Liver (tissue), 9 donors: ENCODE measurements around the gene C1orf21. TPM values are rescaled to one million over a fixed set of nuclear protein-coding genes. Genes with fewer than 3 reads are reported as not detected.

Source experiments
- DNase-seq: peaks from one replicate; pipeline ENCODE4 v3.0.0-alpha.2; 2017; ENCODE audit warnings: low spot score
- H3K27ac ChIP-seq, 2 donors: one replicate each; pipeline ENCODE4 v1.7.0; 2013; ENCODE audit warnings: inconsistent platforms in 2 of 2, low read length in 2 of 2, control low read depth in 1 of 2, low read depth in 1 of 2, mild to moderate bottlenecking in 1 of 2
- H3K27me3 ChIP-seq, 4 donors: one replicate each; pipeline versions ENCODE4 v1.6.1 to v1.7.0; 2013; ENCODE audit warnings: low read length in 3 of 4, inconsistent platforms in 1 of 4, mild to moderate bottlenecking in 1 of 4, moderate library complexity in 1 of 4; ENCODE audit not compliant: control insufficient read depth in 4 of 4, insufficient read depth in 4 of 4
- H3K36me3 ChIP-seq, 4 donors: one replicate each; pipeline versions ENCODE4 v1.6.1 to v1.7.0; 2013; ENCODE audit warnings: low read length in 3 of 4, mild to moderate bottlenecking in 3 of 4, low read depth in 1 of 4, moderate library complexity in 1 of 4; ENCODE audit not compliant: control insufficient read depth in 4 of 4, insufficient read depth in 3 of 4
- H3K4me1 ChIP-seq, 4 donors: one replicate each; pipeline versions ENCODE4 v1.6.1 to v1.7.0; 2013; ENCODE audit warnings: low read length in 3 of 4, mild to moderate bottlenecking in 3 of 4, moderate library complexity in 1 of 4; ENCODE audit not compliant: control insufficient read depth in 4 of 4, insufficient read depth in 4 of 4
- H3K4me3 ChIP-seq, 3 donors: one replicate each; pipeline versions ENCODE4 v1.6.1 to v1.7.0; 2013; ENCODE audit warnings: low read length in 3 of 3, control low read depth in 1 of 3, low read depth in 1 of 3, mild to moderate bottlenecking in 1 of 3
- H3K9ac ChIP-seq, 2 donors: one replicate each; pipeline ENCODE4 v1.7.0; 2013; ENCODE audit warnings: low read length in 2 of 2, mild to moderate bottlenecking in 2 of 2, moderate library complexity in 2 of 2, control low read depth in 1 of 2, low read depth in 1 of 2
- H3K9me3 ChIP-seq, 4 donors: one replicate each; pipeline versions ENCODE4 v1.6.1 to v1.7.0; 2013; ENCODE audit warnings: low read length in 3 of 4; ENCODE audit not compliant: control insufficient read depth in 4 of 4
- CTCF ChIP-seq: fragments of 150-350 bp; IDR thresholded peaks from 2 replicates; pipeline ENCODE4 v1.5.1; 2017; ENCODE audit warnings: improper control_type of control experiment, low read depth, low read length; ENCODE audit not compliant: missing input control
- EGR1 ChIP-seq, 2 donors: IDR thresholded peaks; 2 replicates each; pipeline ENCODE4 v1.6.1; 2016 to 2018; ENCODE audit warnings: antibody characterized with exemption in 2 of 2, low read depth in 2 of 2
- FOXA1 ChIP-seq: IDR thresholded peaks from 2 replicates; pipeline ENCODE4 v1.6.1; 2016; ENCODE audit warnings: antibody characterized with exemption
- FOXA2 ChIP-seq: IDR thresholded peaks from 2 replicates; pipeline ENCODE4 v1.6.1; 2016; ENCODE audit warnings: antibody characterized with exemption
- GABPA ChIP-seq, 2 donors: IDR thresholded peaks in 1 of 2; conservative IDR thresholded peaks in 1 of 2; 2 replicates each; pipeline ENCODE4 v1.6.1; 2016; ENCODE audit warnings: antibody characterized with exemption in 2 of 2, mild to moderate bottlenecking in 1 of 2, moderate library complexity in 1 of 2
- HNF4A ChIP-seq, 2 donors: conservative IDR thresholded peaks; 2 replicates each; pipeline ENCODE4 v1.6.1; 2016; ENCODE audit warnings: antibody characterized with exemption in 2 of 2, mild to moderate bottlenecking in 2 of 2
- JUND ChIP-seq, 2 donors: IDR thresholded peaks; 2 replicates each; pipeline ENCODE4 v1.6.1; 2016; ENCODE audit warnings: antibody characterized with exemption in 2 of 2
- NR2F2 ChIP-seq: IDR thresholded peaks from 2 replicates; pipeline ENCODE4 v1.6.1; 2016; ENCODE audit warnings: antibody characterized with exemption
- RAD21 ChIP-seq, 2 donors: IDR thresholded peaks; 2 replicates each; pipeline ENCODE4 v1.6.1; 2016; ENCODE audit warnings: antibody characterized with exemption in 2 of 2, mild to moderate bottlenecking in 2 of 2
- REST ChIP-seq: IDR thresholded peaks from 2 replicates; pipeline ENCODE4 v1.6.1; 2016; ENCODE audit warnings: antibody characterized with exemption, mild to moderate bottlenecking
- RXRA ChIP-seq, 2 donors: IDR thresholded peaks; 2 replicates each; pipeline ENCODE4 v1.6.1; 2017 to 2018; ENCODE audit warnings: antibody characterized with exemption in 2 of 2, mild to moderate bottlenecking in 1 of 2
- SP1 ChIP-seq: IDR thresholded peaks from 2 replicates; pipeline ENCODE4 v1.6.1; 2018; ENCODE audit warnings: antibody characterized with exemption, mild to moderate bottlenecking
- TAF1 ChIP-seq: conservative IDR thresholded peaks from 2 replicates; pipeline ENCODE4 v1.6.1; 2016; ENCODE audit warnings: antibody characterized with exemption, mild to moderate bottlenecking
- YY1 ChIP-seq: IDR thresholded peaks from 2 replicates; pipeline ENCODE4 v1.6.1; 2016; ENCODE audit warnings: antibody characterized with exemption, mild to moderate bottlenecking
- ZBTB33 ChIP-seq: IDR thresholded peaks from 2 replicates; pipeline ENCODE4 v1.6.1; 2016; ENCODE audit warnings: antibody characterized with exemption
- WGBS: extraction: QIAGEN DNeasy Blood & Tissue Kit; methylation state at CpG from one replicate; pipeline ENCODE4 v1.1.7; 2013; 5-methylcytosine and 5-hydroxymethylcytosine counted together
- polyA plus RNA-seq, 2 donors: library from polyadenylated mRNA; stranded (reverse) in 1 of 2; unstranded in 1 of 2; fragments of 200-250 nt in 1 of 2; fragments of >200 nt in 1 of 2; fragmentation: Nextera tagmentation in 1 of 2; extraction: Ambion mirVana in 1 of 2; gene quantifications; one replicate each; pipeline versions ENCODE4 v1.2.1 to v1.2.3, GENCODE V29; 2013 to 2015
- total RNA-seq, 2 donors: library from RNA; depleted of rRNA; stranded (reverse); fragments of >200 nt; gene quantifications; one replicate each; pipeline ENCODE4 v1.2.3, GENCODE V29; 2014
- TF ChIP-seq, protein P1 (sequence below): IDR thresholded peaks from 2 replicates; pipeline ENCODE4 v1.6.1; 2016; ENCODE audit warnings: antibody characterized with exemption
- TF ChIP-seq, protein P2 (sequence below): IDR thresholded peaks from 2 replicates; pipeline ENCODE4 v1.6.1; 2016; ENCODE audit warnings: antibody characterized with exemption
- donor health status: healthy.
- donor health status: healthy.
- donor health status: healthy.
- donor health status: healthy.
- donor health status: healthy.

The C1orf21 gene
- total and polyA plus RNA-seq, 4 donors = 2.3 to 21.3 (median 13.4) TPM

- H3K36me3 ChIP-seq = no peaks in the 10 kb centered on the region
- H3K4me1 ChIP-seq = peaks cover 0 to 16% (median 10%) of the 10 kb centered on the region in 4 donors
- H3K27me3 ChIP-seq = no peaks in the 10 kb centered on the region
- no peak for TF ChIP-seq SP1
- no peak for TF ChIP-seq CTCF
- no peak for TF ChIP-seq HNF4A (conservative IDR thresholded peaks at IDR 0.05)
- no peak for TF ChIP-seq JUND (IDR thresholded peaks at IDR 0.05)
- no peak for TF ChIP-seq RAD21 (IDR thresholded peaks at IDR 0.05)
- no peak for TF ChIP-seq YY1
- TF ChIP-seq GABPA (IDR thresholded peaks at IDR 0.05 in 1 of 2, conservative IDR thresholded peaks at IDR 0.05 in 1 of 2) = no peak
- TF ChIP-seq, protein P1, sequence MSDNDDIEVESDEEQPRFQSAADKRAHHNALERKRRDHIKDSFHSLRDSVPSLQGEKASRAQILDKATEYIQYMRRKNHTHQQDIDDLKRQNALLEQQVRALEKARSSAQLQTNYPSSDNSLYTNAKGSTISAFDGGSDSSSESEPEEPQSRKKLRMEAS = no peak
- no peak for TF ChIP-seq RXRA (IDR thresholded peaks at IDR 0.05)
- no peak for TF ChIP-seq NR2F2
- no peak for TF ChIP-seq TAF1
- TF ChIP-seq, protein P2, sequence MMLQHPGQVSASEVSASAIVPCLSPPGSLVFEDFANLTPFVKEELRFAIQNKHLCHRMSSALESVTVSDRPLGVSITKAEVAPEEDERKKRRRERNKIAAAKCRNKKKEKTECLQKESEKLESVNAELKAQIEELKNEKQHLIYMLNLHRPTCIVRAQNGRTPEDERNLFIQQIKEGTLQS = no peak
- TF ChIP-seq FOXA2 = no peak
- TF ChIP-seq FOXA1 = no peak
- TF ChIP-seq ZBTB33 = no peak
- TF ChIP-seq REST = no peak
- H3K27ac ChIP-seq = no peak overlapping the region
- H3K4me3 ChIP-seq = no peak overlapping the region
- no peak overlapping the region for H3K9ac ChIP-seq
- 93% methylated on average over 1 of the region's 1 CpG for WGBS
- H3K9me3 ChIP-seq = no peaks in the 10 kb centered on the region
- DNase-seq = no peak
Measured at GRCh38 chr1:184412472-184412871, 25.6 kb downstream of the C1orf21 start.

- H3K9me3 ChIP-seq = no peaks in the 10 kb centered on the region
- 67% methylated on average over 2 of the region's 2 CpGs for WGBS
- no peak overlapping the region for H3K9ac ChIP-seq
- no peak overlapping the region for H3K4me3 ChIP-seq
- H3K36me3 ChIP-seq = no peaks in the 10 kb centered on the region
- no peaks in the 10 kb centered on the region for H3K4me1 ChIP-seq
- no peaks in the 10 kb centered on the region for H3K27me3 ChIP-seq
- no peak overlapping the region for H3K27ac ChIP-seq
- no peak for DNase-seq
- no peak for TF ChIP-seq FOXA1
- no peak for TF ChIP-seq EGR1 (IDR thresholded peaks at IDR 0.05; ENCODE audit: low read depth in 2 of 2)
- TF ChIP-seq HNF4A (conservative IDR thresholded peaks at IDR 0.05) = no peak
- TF ChIP-seq FOXA2 = no peak
- no peak for TF ChIP-seq NR2F2
- no peak for TF ChIP-seq ZBTB33
- no peak for TF ChIP-seq REST
- no peak for TF ChIP-seq GABPA (IDR thresholded peaks at IDR 0.05 in 1 of 2, conservative IDR thresholded peaks at IDR 0.05 in 1 of 2)
- TF ChIP-seq YY1 = no peak
Measured at GRCh38 chr1:184416481-184416880, 29.7 kb downstream of the C1orf21 start.
